Astrocyte (in vitro differentiated cells and primary cell): ENCODE measurements around the gene CDC40.

Experiments used
- CTCF ChIP-seq: IDR thresholded peaks from 2 replicates; pipeline ENCODE4 v1.5.1; 2011; ENCODE audit warnings: low read depth, mild to moderate bottlenecking, inconsistent platforms, low read length, moderate library complexity; ENCODE audit not compliant: insufficient read depth
- EZH2 ChIP-seq: IDR thresholded peaks from 2 replicates; pipeline ENCODE4 v1.6.1; 2012; ENCODE audit warnings: mild to moderate bottlenecking, low read length, inconsistent platforms; ENCODE audit not compliant: insufficient read depth

DNA sequence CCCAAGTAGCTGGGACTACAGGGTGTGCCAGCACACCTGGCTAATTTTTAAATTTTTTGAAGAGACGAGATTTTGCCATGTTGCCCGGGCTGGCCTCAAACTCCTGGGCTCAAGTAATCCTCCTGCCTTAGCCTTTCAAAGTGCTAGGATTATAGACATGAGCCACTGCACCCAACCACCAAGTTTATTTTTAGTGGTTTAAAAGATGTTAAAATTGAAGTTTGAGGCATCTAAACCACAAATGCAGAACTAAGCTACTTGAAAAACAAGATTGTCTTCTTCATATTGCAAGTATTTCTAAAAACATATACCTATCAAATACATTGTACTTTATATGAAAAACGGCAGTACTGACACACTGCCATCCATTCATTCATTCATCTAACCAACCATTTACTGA, 32.4 kb upstream of the CDC40 start:
- TF ChIP-seq EZH2 (no peak), CTCF (no peak)
